Subcutaneous adipose tissue (tissue), 4 donors: ENCODE data around the gene SCO1. TPM values are rescaled to one million over a fixed set of nuclear protein-coding genes. Genes with fewer than 3 reads are reported as not detected.

Experiments
- CTCF ChIP-seq: fragments of 450-650 bp; IDR thresholded peaks from one replicate; pipeline ENCODE4 v1.5.1; 2016; ENCODE audit warnings: low read depth, mild to moderate bottlenecking, control low read depth, antibody characterized with exemption, moderate library complexity
- total RNA-seq, 4 donors: library from RNA; depleted of rRNA; stranded (reverse); fragments of >200 nt; gene quantifications; one replicate each; pipeline ENCODE4 v1.1.0, GENCODE V29; 2016

Gene SCO1
- total RNA-seq, 4 donors from 2014 or later = 12.8 to 28.3 (median 21.0) TPM

DNA sequence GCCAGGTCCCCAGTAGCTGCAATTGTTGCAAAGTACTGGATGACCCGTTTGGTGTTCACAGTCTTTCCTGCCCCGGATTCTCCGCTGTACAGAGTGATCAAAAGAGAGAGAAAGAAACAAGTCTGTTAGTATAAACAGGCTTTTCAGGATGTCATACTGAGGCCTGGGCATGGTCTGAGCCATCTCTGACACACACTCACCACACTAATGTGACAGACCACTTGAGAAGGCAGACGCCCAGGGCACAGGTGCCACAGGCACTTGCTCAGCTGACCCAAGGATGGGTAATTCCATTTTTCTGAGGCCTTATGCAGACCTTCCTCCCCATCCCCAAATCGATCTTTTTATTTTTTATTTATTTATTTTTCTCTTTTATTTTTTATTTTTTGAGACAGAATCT is 47.7 kb downstream of the SCO1 start:
- TF ChIP-seq CTCF = no peak

- no peak for TF ChIP-seq CTCF
Measured at GRCh38 chr17:10648956-10649355, 48.4 kb downstream of the SCO1 start.

- no peak for TF ChIP-seq CTCF
Measured at GRCh38 chr17:10648381-10648780, 49.0 kb downstream of the SCO1 start.

GRCh38 chr17:10646392-10646990 is 50.8 kb downstream of the SCO1 start:
- no peak for TF ChIP-seq CTCF

DNA sequence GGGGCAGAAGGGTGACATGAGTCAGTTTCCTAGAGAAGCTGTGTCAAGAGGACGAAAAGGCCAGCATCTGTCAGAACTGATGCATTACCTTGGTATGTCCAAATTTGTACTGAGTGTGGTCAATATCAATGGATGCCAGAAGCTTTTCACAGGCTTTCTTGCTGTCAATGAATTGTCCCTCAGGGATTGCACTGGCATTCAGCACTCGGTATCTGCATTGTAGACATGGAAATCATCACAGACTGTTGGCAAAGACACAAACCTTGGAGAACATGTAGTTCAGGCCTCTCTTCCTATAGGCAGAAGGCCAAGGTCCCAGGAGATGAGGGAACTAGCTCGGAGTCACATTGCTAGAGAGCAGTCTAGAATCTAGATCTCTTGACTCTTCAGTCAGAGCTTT is 56.9 kb downstream of the SCO1 start:
- no peak for TF ChIP-seq CTCF

DNA sequence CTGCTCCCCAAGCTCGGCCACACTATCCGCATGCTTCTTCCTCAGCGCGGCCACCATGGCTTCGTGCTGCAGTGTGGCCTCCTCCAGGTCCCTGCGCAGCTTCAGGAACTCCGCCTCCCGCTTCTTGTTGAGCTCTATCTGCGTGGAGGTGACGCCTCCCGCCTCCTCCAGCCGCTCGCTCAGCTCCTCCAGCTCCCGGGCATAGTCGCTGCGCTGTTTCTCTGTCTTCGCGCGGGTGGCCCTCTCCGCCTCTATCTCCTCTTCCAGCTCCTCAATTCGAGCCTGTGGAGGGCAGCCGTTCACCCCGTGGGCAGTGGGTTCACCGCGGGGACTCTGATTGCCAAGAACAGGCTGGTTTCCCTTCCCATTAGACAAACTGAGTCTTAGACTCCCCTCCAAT is 59.2 kb downstream of the SCO1 start:
- TF ChIP-seq CTCF = no peak

DNA sequence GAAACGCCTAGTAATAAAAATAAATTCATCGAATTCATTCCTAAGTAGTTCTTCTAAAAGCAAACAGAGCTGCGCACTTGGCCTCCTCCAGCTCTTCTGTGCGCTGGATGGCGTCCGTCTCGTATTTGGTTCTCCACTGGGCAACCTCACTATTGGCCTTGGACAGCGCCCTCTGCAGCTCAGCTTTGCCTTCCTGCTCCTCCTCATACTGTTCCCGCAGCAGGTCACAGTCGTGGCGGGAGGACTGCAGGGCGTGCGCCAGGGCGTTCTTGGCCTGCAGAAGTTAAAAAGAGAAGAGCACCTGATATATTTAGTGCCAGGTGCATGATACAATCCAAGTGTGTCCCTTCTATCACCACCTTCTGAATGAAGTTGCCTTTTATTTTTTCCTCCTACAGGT is 62.0 kb downstream of the SCO1 start:
- no peak for TF ChIP-seq CTCF
